HepG2 (cell line): ENCODE measurements around the gene EZH2.

ENCODE experiments used
- HNRNPH1 ChIP-seq: fragments of 200-400 bp; formaldehyde crosslinking; optimal IDR thresholded peaks from 2 replicates; pipeline ENCODE3; 2017; ENCODE audit warnings: mild to moderate bottlenecking, low read depth, low read length
- NR2F1 ChIP-seq, 2 experiments: fragments of 450-650 bp in 1 of 2; formaldehyde crosslinking in 1 of 2; IDR thresholded peaks; 2 replicates each; pipeline versions ENCODE4 v1.5.0 to v1.6.1; 2016 to 2020; ENCODE audit warnings: mild to moderate bottlenecking in 1 of 2, missing compliant biosample characterization in 1 of 2, missing genetic modification reagents in 1 of 2, moderate library complexity in 1 of 2
- POLR2AphosphoS5 ChIP-seq: IDR thresholded peaks from 2 replicates; pipeline ENCODE4 v1.6.1; 2012; ENCODE audit warnings: low read depth, low read length
- TARDBP ChIP-seq: sonication (generic); formaldehyde crosslinking; IDR thresholded peaks from 2 replicates; pipeline ENCODE4 v1.8.0; 2022; ENCODE audit warnings: mild to moderate bottlenecking, missing genetic modification reagents
- ZBTB38 ChIP-seq: sonication (generic); formaldehyde crosslinking; IDR thresholded peaks from 2 replicates; pipeline ENCODE4 v1.5.1; 2020; ENCODE audit warnings: mild to moderate bottlenecking, missing genetic modification reagents
- ZNF296 ChIP-seq: sonication (generic); formaldehyde crosslinking; conservative IDR thresholded peaks from 2 replicates; pipeline ENCODE4 v1.5.0; 2020; ENCODE audit warnings: mild to moderate bottlenecking, missing genetic modification reagents
- TF ChIP-seq, protein P1 (sequence below): sonication (generic); formaldehyde crosslinking; IDR thresholded peaks from 2 replicates; pipeline ENCODE4 v1.5.0; 2020; ENCODE audit warnings: mild to moderate bottlenecking, missing genetic modification reagents, moderate library complexity

DNA sequence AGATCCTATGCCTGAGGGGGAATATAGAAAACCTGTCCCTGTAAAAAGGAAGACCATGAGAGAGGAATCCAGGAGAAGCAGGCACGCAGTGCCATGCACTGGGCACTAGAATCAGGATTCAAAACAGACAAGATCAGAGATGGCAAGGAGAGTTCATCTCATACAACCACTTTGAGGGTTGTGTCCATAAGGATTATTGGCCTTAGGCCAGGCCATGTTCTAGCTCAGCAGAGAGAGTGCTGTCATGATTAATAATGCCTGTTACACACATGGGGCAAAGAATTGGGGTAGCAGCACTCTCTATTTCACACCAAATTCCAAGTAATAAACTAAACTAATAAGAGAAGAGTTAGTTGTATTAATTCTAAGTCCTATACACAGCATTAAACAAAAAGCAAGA is 29.1 kb downstream of the EZH2 start:
- TF ChIP-seq, protein P1, sequence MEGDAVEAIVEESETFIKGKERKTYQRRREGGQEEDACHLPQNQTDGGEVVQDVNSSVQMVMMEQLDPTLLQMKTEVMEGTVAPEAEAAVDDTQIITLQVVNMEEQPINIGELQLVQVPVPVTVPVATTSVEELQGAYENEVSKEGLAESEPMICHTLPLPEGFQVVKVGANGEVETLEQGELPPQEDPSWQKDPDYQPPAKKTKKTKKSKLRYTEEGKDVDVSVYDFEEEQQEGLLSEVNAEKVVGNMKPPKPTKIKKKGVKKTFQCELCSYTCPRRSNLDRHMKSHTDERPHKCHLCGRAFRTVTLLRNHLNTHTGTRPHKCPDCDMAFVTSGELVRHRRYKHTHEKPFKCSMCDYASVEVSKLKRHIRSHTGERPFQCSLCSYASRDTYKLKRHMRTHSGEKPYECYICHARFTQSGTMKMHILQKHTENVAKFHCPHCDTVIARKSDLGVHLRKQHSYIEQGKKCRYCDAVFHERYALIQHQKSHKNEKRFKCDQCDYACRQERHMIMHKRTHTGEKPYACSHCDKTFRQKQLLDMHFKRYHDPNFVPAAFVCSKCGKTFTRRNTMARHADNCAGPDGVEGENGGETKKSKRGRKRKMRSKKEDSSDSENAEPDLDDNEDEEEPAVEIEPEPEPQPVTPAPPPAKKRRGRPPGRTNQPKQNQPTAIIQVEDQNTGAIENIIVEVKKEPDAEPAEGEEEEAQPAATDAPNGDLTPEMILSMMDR (CRISPR knock-in tag) = no peak
- TF ChIP-seq POLR2AphosphoS5 = no peak
- no peak for TF ChIP-seq ZNF296
- no peak for TF ChIP-seq HNRNPH1
- no peak for TF ChIP-seq NR2F1 (CRISPR knock-in tag; IDR thresholded peaks at IDR 0.05)
- no peak for TF ChIP-seq ZBTB38 (CRISPR knock-in tag)
- no peak for TF ChIP-seq TARDBP (CRISPR knock-in tag)
